Endothelial cell of umbilical vein (primary cell): ENCODE results near the gene DYRK4. TPM values are rescaled to one million over a fixed set of nuclear protein-coding genes. Genes with fewer than 3 reads are reported as not detected.
A peak's percentile ranks its signal among the peaks of the same experiment; 100 is the strongest.

Experiments
- BruUV-seq: library from RNA; stranded (reverse); fragments of 400-500 nt; replicated peaks from 2 replicates; lab custom pipeline; 2021; lab: Mats Ljungman, UMichigan
- CTCF ChIA-PET: fragments of 300-600, 350-600 bp; sonication (Branson Sonifier 250); formaldehyde crosslinking; loops from one replicate; lab custom pipeline; 2021; ENCODE audit warnings: antibody characterized with exemption, inconsistent platforms; lab: Charles Lee
- POLR2A ChIA-PET: fragments of 300-600, 350-600 bp; sonication (Branson Sonifier 250); formaldehyde crosslinking; loops from one replicate; lab custom pipeline; 2021; ENCODE audit warnings: antibody characterized with exemption, inconsistent platforms; lab: Charles Lee
- DNase-seq: peaks from one replicate; pipeline ENCODE4 v3.0.0-alpha.2; 2011; ENCODE audit warnings: low read depth, low spot score
- FAIRE-seq: peaks from 2 replicates; lab custom pipeline; 2011; peaks lifted over from hg19 to GRCh38; lab: Jason Lieb, UNC
- H2AFZ ChIP-seq: 2 replicates; pipeline ENCODE4 v1.6.0; 2012; ENCODE audit warnings: low read depth, low read length, control low read depth, inconsistent platforms
- H3K27ac ChIP-seq: 2 replicates; pipeline ENCODE4 v1.5.1; 2011; ENCODE audit warnings: low read depth, mild to moderate bottlenecking, control low read depth, low read length, moderate library complexity; ENCODE audit not compliant: insufficient read depth
- H3K27me3 ChIP-seq, 2 experiments: 2 replicates each; pipeline versions ENCODE4 v1.6.0 to v1.6.1; 2011; ENCODE audit warnings: low read length in 2 of 2, mixed read lengths in 1 of 2; ENCODE audit not compliant: control insufficient read depth in 2 of 2, insufficient read depth in 2 of 2
- H3K36me3 ChIP-seq, 2 experiments: 2 replicates in 1 of 2; 3 replicates in 1 of 2; pipeline ENCODE4 v1.5.1; 2011; ENCODE audit warnings: low read length in 2 of 2, mild to moderate bottlenecking in 1 of 2, moderate library complexity in 1 of 2; ENCODE audit not compliant: control insufficient read depth in 2 of 2, insufficient read depth in 2 of 2; ENCODE audit errors: extremely low read depth in 1 of 2
- H3K4me1 ChIP-seq: 3 replicates; pipeline ENCODE4 v1.5.1; 2011; ENCODE audit warnings: mild to moderate bottlenecking, low read length; ENCODE audit not compliant: control insufficient read depth, insufficient read depth; ENCODE audit errors: extremely low read depth
- H3K4me2 ChIP-seq: 2 replicates; pipeline ENCODE4 v1.6.1; 2011; ENCODE audit warnings: low read length, control low read depth, mixed read lengths; ENCODE audit not compliant: insufficient read depth
- H3K4me3 ChIP-seq, 3 experiments: fragments of 200-600 bp in 1 of 3; sonication (generic), shearing (Covaris generic) in 1 of 3; replicated peaks in 1 of 3; 2 replicates each; pipeline ENCODE4 v1.5.1; 2011 to 2016; ENCODE audit warnings: control low read depth in 3 of 3, low read length in 3 of 3, mild to moderate bottlenecking in 2 of 3, inconsistent platforms in 1 of 3, low read depth in 1 of 3, moderate library complexity in 1 of 3; ENCODE audit not compliant: insufficient read depth in 1 of 3
- H3K79me2 ChIP-seq: 2 replicates; pipeline ENCODE4 v1.6.0; 2012; ENCODE audit warnings: low read length, inconsistent platforms; ENCODE audit not compliant: control insufficient read depth, insufficient read depth
- H3K9ac ChIP-seq: replicated peaks from 2 replicates; pipeline ENCODE3; 2011; ENCODE audit warnings: low read length, control low read depth; ENCODE audit not compliant: insufficient read depth; ENCODE audit errors: extremely low read depth
- H3K9me1 ChIP-seq: replicated peaks from 3 replicates; pipeline ENCODE4 v1.6.0; 2011; ENCODE audit warnings: mild to moderate bottlenecking, low read length; ENCODE audit not compliant: control insufficient read depth, insufficient read depth; ENCODE audit errors: extremely low read depth
- H3K9me3 ChIP-seq: replicated peaks from 2 replicates; pipeline ENCODE4 v1.5.1; 2012; ENCODE audit warnings: low read length, inconsistent platforms; ENCODE audit not compliant: control insufficient read depth, insufficient read depth
- H4K20me1 ChIP-seq: replicated peaks from 2 replicates; pipeline ENCODE3; 2011; ENCODE audit warnings: mild to moderate bottlenecking, low read length; ENCODE audit not compliant: control insufficient read depth, insufficient read depth; ENCODE audit errors: extremely low read depth
- CTCF ChIP-seq, 2 donors: IDR thresholded peaks; 1 replicate in 1 of 2; 2 replicates in 1 of 2; pipeline ENCODE4 v1.5.1; 2011; ENCODE audit warnings: low read length in 2 of 2, mild to moderate bottlenecking in 2 of 2, moderate library complexity in 2 of 2, control low read depth in 1 of 2, inconsistent platforms in 1 of 2, low read depth in 1 of 2; ENCODE audit not compliant: insufficient read depth in 1 of 2; ENCODE audit errors: extremely low read depth in 1 of 2
- EZH2 ChIP-seq: IDR thresholded peaks from 2 replicates; pipeline ENCODE4 v1.6.1; 2012; ENCODE audit warnings: borderline replicate concordance, low read depth, mild to moderate bottlenecking, moderate library complexity, low read length, inconsistent platforms; ENCODE audit not compliant: severe bottlenecking
- FOS ChIP-seq: IDR thresholded peaks from 2 replicates; pipeline ENCODE4 v1.6.1; 2011; ENCODE audit warnings: mild to moderate bottlenecking, low read length, moderate library complexity, borderline replicate concordance; ENCODE audit not compliant: insufficient read depth
- GATA2 ChIP-seq: IDR thresholded peaks from 2 replicates; pipeline ENCODE4 v1.7.0; 2011; ENCODE audit warnings: low read depth, mild to moderate bottlenecking, moderate library complexity, mixed read lengths, low read length; ENCODE audit not compliant: insufficient read length, insufficient read depth
- JUN ChIP-seq: IDR thresholded peaks from 2 replicates; pipeline ENCODE4 v1.6.1; 2011; ENCODE audit warnings: borderline replicate concordance, low read depth; ENCODE audit not compliant: insufficient read length, insufficient read depth
- MYC ChIP-seq: IDR thresholded peaks from one replicate; pipeline ENCODE4 v1.6.1; 2011; ENCODE audit warnings: mild to moderate bottlenecking, low read depth, low read length
- POLR2A ChIP-seq: IDR thresholded peaks from 2 replicates; pipeline ENCODE4 v1.6.1; 2012; ENCODE audit warnings: low read depth, mild to moderate bottlenecking, control low read depth, low read length
- POLR2AphosphoS5 ChIP-seq: IDR thresholded peaks from 2 replicates; pipeline ENCODE4 v1.6.1; 2012; ENCODE audit warnings: low read depth, mild to moderate bottlenecking, control low read depth, low read length, moderate library complexity; ENCODE audit not compliant: insufficient read depth
- dilution Hi-C: fragments of 300-500 bp; cut with MboI; formaldehyde crosslinking; loops from one replicate; pipeline ENCODE4 v1.15.0; 2019; ENCODE audit warnings: low sequenced_read_pairs; ENCODE audit not compliant: extremely low pct_ligation_motif_present
- intact Hi-C: fragments of 100-400 bp; cut with micrococcal nuclease; formaldehyde crosslinking; loops from one replicate; pipeline ENCODE4 v1.10.0; 2022
- polyA plus RNA-seq, 4 experiments: library from polyadenylated mRNA; depleted of rRNA in 3 of 4; stranded (reverse) in 3 of 4; unstranded in 1 of 4; fragments of >200 nt; gene quantifications; 2 replicates each; pipeline versions ENCODE4 v1.2.1 to v1.2.3, GENCODE V29; 2011 to 2012; ENCODE audit warnings: missing spikeins in 1 of 4
- total RNA-seq: library from RNA; stranded (reverse); gene quantifications from 2 replicates; pipeline ENCODE4 v1.2.3, GENCODE V29; 2021
- TF ChIP-seq, protein P1 (sequence below): IDR thresholded peaks from 2 replicates; pipeline ENCODE4 v1.6.1; 2011; ENCODE audit not compliant: insufficient read depth, insufficient read length

Gene DYRK4
- total and polyA plus RNA-seq, 2 donors (not counting 3 experiments of a cell fraction or from before 2014, with no cell fraction given) = 38.7 to 45.4 TPM

- CTCF ChIA-PET = no interaction called here
These were observed 10.7 kb downstream of the DYRK4 start for GRCh38 chr12:4572680-4573079.

DNA sequence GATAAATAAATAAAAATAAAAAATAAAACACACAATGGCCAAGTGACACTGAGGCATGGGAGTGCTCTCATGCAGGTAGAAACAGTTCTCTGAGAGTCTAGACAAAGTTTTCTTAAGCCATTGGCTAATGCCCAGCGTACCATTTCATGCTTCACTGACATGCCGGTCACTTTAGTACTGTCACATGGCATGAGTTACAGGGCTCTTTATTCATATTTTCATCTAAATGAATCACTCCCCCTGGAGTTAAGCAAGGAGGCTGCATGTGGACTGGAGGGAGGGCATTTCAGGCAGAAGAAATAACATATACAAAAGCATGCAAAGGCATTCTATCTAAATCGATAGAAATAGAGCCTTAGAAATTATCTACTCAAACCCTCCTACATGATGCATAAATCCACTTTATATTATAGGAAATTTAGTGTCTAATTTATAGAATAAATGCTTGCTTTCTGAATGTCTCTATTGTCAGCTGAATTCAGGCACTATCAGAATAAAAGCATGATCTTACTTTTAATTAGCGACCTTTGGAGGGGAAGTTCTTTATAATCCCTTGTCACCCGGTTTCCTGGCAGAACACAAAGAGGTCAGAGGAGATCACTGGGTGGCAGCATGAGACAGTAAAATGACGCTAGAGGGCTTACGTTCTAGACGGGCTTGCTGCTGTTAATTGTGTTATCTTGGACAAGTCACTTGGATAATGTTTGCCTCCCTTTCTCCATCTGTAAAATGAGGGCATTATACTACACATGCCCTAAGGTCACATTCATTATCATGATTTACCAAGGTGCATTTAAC lies 17.5 kb downstream of the DYRK4 start:
- H3K27me3 ChIP-seq = peaks cover 4 to 7% of the 10 kb centered on the region in 2 experiments
- H3K9ac ChIP-seq = no peak overlapping the region
- no peaks in the 10 kb centered on the region for H3K9me1 ChIP-seq
- no peak overlapping the region for H3K27ac ChIP-seq
- POLR2A ChIA-PET = no interaction called here
- no TSS peak for BruUV-seq
- no peaks in the 10 kb centered on the region for H3K36me3 ChIP-seq
- no peak overlapping the region for H3K4me3 ChIP-seq
- DNase-seq (peak; percentile 26), FAIRE-seq (peak; percentile 77)
- no peaks in the 10 kb centered on the region for H3K9me3 ChIP-seq
- H2AFZ ChIP-seq = no peak overlapping the region
- peak overlapping the region; percentile 22 for H3K4me2 ChIP-seq
- no peaks in the 10 kb centered on the region for H3K79me2 ChIP-seq
- intact Hi-C loops = loop anchor here (1.0 kb wide), 1 partner anchor 179 kb away; no protein-coding TSS in a partner anchor
- TF ChIP-seq POLR2AphosphoS5 (no peak), POLR2A (no peak), EZH2 (no peak), FOS (no peak), JUN (no peak), MYC (no peak), GATA2 (no peak), CTCF (IDR thresholded peaks at IDR 0.05; ENCODE audit: extremely low read depth in 1 of 2, insufficient read depth in 1 of 2, low read depth in 1 of 2, low read length in 2 of 2) (no peak)
- TF ChIP-seq, protein P1, sequence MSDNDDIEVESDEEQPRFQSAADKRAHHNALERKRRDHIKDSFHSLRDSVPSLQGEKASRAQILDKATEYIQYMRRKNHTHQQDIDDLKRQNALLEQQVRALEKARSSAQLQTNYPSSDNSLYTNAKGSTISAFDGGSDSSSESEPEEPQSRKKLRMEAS = no peak
- H3K4me1 ChIP-seq = peaks cover 12% of the 10 kb centered on the region
- no peaks in the 10 kb centered on the region for H4K20me1 ChIP-seq
- dilution Hi-C loops = no loop called here
- CTCF ChIA-PET = interaction anchor here (0.6 to 2.5 kb wide), 4 partner anchors 11 to 179 kb away, joined by 3 to 10 read pairs (median 8); no protein-coding TSS in a partner anchor

More at GRCh38 chr12:4572680-4573079, 10.7 kb downstream of the DYRK4 start:
- no TSS peak for BruUV-seq
- peak overlapping the region; percentile 1 for H2AFZ ChIP-seq
- dilution Hi-C loops (no loop called here), intact Hi-C loops (no loop called here)
- no peak overlapping the region for H3K9ac ChIP-seq
- no peaks in the 10 kb centered on the region for H3K36me3 ChIP-seq
- no peak overlapping the region for H3K4me3 ChIP-seq
- peaks cover 12% of the 10 kb centered on the region for H3K4me1 ChIP-seq
- H3K27ac ChIP-seq = no peak overlapping the region
- FAIRE-seq (peak; percentile 52), DNase-seq (peak; percentile 36)
- no peaks in the 10 kb centered on the region for H3K79me2 ChIP-seq
- H4K20me1 ChIP-seq = no peaks in the 10 kb centered on the region
- no peaks in the 10 kb centered on the region for H3K9me1 ChIP-seq
- TF ChIP-seq JUN = no peak
- TF ChIP-seq POLR2AphosphoS5 = no peak
- peak; percentile 26 for TF ChIP-seq FOS
- peak; percentile 77 for TF ChIP-seq GATA2
- H3K4me2 ChIP-seq = peak overlapping the region; percentile 2
- peaks cover 2 to 3% of the 10 kb centered on the region in 2 experiments for H3K27me3 ChIP-seq
- H3K9me3 ChIP-seq = no peaks in the 10 kb centered on the region
- POLR2A ChIA-PET = no interaction called here
